MM.1S (cell line): Measurements from ENCODE around the gene C13orf46.

Experiments used
- DNase-seq: peaks from one replicate; pipeline ENCODE4 v3.0.0-alpha.2; 2015
- H2AFZ ChIP-seq: fragments of 300-600 bp; sonication (generic); 2 replicates; pipeline ENCODE4 v1.6.0; 2016; ENCODE audit warnings: antibody characterized with exemption, low read length
- H3F3A ChIP-seq: fragments of 300-600 bp; sonication (generic); 2 replicates; pipeline ENCODE4 v1.6.1; 2016; ENCODE audit warnings: mild to moderate bottlenecking, antibody characterized with exemption, low read length, moderate library complexity, mixed read lengths; ENCODE audit not compliant: insufficient read depth
- H3K27ac ChIP-seq: fragments of 300-600 bp; sonication (generic); 2 replicates; pipeline ENCODE4 v1.5.1; 2016; ENCODE audit warnings: mild to moderate bottlenecking, low read length
- H3K27me3 ChIP-seq: fragments of 300-600 bp; sonication (generic); replicated peaks from 2 replicates; pipeline ENCODE4 v1.6.0; 2016; ENCODE audit warnings: low read length; ENCODE audit not compliant: insufficient read depth
- H3K36me3 ChIP-seq: fragments of 300-600 bp; sonication (generic); replicated peaks from 2 replicates; pipeline ENCODE4 v1.6.1; 2016; ENCODE audit warnings: mild to moderate bottlenecking, low read length, mixed read lengths; ENCODE audit not compliant: insufficient read depth
- H3K4me1 ChIP-seq: fragments of 300-600 bp; sonication (generic); 2 replicates; pipeline ENCODE4 v1.6.1; 2016; ENCODE audit warnings: low read length, mixed read lengths
- H3K4me2 ChIP-seq: fragments of 300-600 bp; sonication (generic); 2 replicates; pipeline ENCODE4 v1.6.0; 2016; ENCODE audit warnings: low read depth, low read length
- H3K4me3 ChIP-seq: fragments of 300-600 bp; sonication (generic); 2 replicates; pipeline ENCODE4 v1.5.1; 2016; ENCODE audit warnings: low read length, mixed read lengths
- H3K79me2 ChIP-seq: fragments of 300-600 bp; sonication (generic); 2 replicates; pipeline ENCODE4 v1.6.1; 2016; ENCODE audit warnings: mixed run types, low read length, mixed read lengths
- H3K9ac ChIP-seq: fragments of 300-600 bp; sonication (generic); 2 replicates; pipeline ENCODE4 v1.6.1; 2016; ENCODE audit warnings: low read length, mixed read lengths
- H3K9me2 ChIP-seq: fragments of 300-600 bp; sonication (generic); replicated peaks from 2 replicates; pipeline ENCODE4 v1.6.1; 2016; ENCODE audit warnings: mild to moderate bottlenecking, low read length, mixed read lengths; ENCODE audit not compliant: insufficient read depth
- H3K9me3 ChIP-seq: fragments of 300-600 bp; sonication (generic); replicated peaks from 2 replicates; pipeline ENCODE4 v1.6.1; 2016; ENCODE audit warnings: mild to moderate bottlenecking, low read length, mixed read lengths; ENCODE audit not compliant: insufficient read depth
- H4K20me1 ChIP-seq: fragments of 300-600 bp; sonication (generic); 2 replicates; pipeline ENCODE4 v1.6.1; 2016; ENCODE audit warnings: mild to moderate bottlenecking, low read length, moderate library complexity, mixed read lengths; ENCODE audit not compliant: insufficient read depth
- EZH2 ChIP-seq: fragments of 300-600 bp; sonication (generic); optimal IDR thresholded peaks from 2 replicates; pipeline ENCODE3; 2017; ENCODE audit warnings: low read depth, mild to moderate bottlenecking, antibody characterized with exemption, low read length, mixed read lengths
- EZH2phosphoT487 ChIP-seq: fragments of 300-600 bp; sonication (generic); IDR thresholded peaks from 2 replicates; pipeline ENCODE4 v1.6.1; 2018; ENCODE audit warnings: antibody characterized with exemption, low read length
- TF ChIP-seq, protein P1 (sequence below): fragments of 300-600 bp; sonication (generic); IDR thresholded peaks from 2 replicates; pipeline ENCODE4 v1.5.1; 2016; ENCODE audit warnings: antibody characterized with exemption, low read length, mixed read lengths

C13orf46 gene

DNA sequence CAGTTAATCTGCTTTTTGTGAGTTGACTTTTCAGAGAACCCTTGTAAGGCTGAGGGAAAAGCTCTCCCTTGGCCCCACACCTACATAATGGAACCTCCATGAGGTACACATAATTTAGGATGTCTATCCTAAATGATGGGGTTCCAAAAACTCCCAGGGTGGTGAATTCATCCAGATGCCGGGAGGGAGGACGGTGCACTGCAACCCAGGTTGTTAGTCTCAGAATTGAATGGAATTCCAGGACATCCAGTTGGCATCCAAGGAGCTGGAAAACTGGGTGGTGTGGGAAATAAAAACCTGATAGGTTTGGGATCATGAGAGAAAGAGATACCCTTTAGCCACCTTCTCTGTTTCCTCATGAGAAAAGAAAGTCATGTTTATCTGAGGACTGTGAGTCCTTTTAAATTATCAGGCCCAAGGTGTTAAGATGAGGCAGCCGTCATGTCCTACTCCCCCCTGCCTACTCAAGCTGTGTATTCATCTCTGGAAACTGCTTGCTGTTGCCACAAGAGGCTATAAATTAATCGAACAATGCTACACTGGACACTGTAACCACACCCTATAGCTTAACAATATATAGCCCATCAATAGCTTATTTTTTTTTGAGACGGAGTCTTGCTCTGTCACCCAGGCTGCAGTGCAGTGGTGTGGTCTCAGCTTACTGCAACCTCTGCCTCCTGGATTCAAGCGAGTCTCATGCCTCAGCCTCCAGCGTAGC is 49.5 kb downstream of the C13orf46 start:
- no peak for TF ChIP-seq EZH2phosphoT487
- TF ChIP-seq EZH2: no peak
- TF ChIP-seq, protein P1, sequence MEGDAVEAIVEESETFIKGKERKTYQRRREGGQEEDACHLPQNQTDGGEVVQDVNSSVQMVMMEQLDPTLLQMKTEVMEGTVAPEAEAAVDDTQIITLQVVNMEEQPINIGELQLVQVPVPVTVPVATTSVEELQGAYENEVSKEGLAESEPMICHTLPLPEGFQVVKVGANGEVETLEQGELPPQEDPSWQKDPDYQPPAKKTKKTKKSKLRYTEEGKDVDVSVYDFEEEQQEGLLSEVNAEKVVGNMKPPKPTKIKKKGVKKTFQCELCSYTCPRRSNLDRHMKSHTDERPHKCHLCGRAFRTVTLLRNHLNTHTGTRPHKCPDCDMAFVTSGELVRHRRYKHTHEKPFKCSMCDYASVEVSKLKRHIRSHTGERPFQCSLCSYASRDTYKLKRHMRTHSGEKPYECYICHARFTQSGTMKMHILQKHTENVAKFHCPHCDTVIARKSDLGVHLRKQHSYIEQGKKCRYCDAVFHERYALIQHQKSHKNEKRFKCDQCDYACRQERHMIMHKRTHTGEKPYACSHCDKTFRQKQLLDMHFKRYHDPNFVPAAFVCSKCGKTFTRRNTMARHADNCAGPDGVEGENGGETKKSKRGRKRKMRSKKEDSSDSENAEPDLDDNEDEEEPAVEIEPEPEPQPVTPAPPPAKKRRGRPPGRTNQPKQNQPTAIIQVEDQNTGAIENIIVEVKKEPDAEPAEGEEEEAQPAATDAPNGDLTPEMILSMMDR: no peak
- H4K20me1 ChIP-seq: no peaks in the 10 kb centered on the region
- no peak for DNase-seq
- H3K4me1 ChIP-seq: no peaks in the 10 kb centered on the region
- no peak overlapping the region for H3K27ac ChIP-seq
- no peaks in the 10 kb centered on the region for H3K27me3 ChIP-seq
- H3K9me3 ChIP-seq: no peaks in the 10 kb centered on the region
- no peak overlapping the region for H3K9ac ChIP-seq
- no peak overlapping the region for H2AFZ ChIP-seq
- no peaks in the 10 kb centered on the region for H3K9me2 ChIP-seq
- H3F3A ChIP-seq: no peaks in the 10 kb centered on the region
- no peak overlapping the region for H3K4me2 ChIP-seq
- H3K36me3 ChIP-seq: no peaks in the 10 kb centered on the region
- no peak overlapping the region for H3K4me3 ChIP-seq
- no peaks in the 10 kb centered on the region for H3K79me2 ChIP-seq

DNA sequence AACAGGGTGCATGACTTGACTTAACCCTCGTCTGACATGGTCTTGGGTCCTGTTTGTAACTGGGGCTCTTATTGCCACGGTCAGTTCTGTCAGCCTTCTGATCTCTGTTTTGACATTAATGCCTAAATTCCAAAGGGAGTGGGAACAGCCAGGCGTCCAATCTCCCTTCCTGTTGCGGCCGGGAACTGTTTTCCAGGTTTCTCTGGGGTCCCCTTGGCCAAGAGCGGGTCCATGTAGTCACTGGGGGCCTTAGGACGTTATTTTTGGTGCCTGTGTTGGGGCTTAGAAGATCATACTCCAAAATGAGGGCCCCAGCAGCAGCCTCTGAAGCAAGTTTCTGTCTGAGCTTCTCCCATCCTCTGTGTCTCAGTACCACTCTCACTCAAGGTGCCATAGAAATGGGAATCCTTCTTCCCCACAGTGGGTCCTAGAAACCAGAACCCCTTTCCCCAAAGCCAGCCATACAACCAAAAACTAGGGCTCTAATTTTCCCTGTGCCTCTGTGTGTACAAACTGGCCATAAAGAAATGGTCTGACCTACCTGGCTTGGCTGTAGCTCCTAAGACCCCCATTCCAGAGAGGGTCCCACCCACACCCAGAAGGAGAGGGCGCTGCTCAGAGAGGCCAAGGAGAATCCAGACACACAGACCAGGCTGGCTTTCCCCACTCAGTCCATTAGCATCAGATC is 50.4 kb downstream of the C13orf46 start:
- no peak overlapping the region for H2AFZ ChIP-seq
- no peak for DNase-seq

DNA sequence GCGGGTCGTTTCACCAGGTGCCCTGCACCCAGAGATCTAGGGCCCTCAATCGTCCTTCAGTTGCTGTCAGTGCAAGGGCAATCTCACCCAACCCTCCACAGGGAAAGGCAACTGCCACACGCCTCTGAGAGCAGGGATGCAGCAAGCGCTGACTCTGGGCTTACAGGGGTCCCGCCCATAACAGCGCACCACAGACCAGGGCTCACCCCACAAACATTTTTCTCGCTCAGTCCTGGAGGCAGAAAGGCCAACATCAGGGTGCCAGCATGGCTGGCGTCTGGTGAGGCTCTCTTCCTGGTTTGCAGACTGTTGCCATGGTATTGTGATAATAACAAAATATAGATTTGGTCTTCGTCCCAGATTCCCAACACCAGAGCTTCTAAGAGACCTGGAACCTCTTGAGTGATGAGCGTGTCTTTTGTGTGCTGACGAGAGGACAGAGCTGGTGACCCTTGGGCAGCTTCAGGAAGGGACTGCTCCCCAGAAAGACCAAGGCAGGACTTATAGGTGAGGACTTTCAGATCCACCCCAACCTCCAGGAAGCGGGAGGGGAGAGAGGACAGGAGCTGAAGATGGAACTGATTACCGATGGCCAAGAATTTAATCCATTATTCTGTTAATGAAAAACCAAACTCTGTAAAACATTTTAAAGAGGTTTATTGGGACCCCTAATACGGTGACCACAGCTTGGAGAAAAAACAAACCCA is 51.3 kb downstream of the C13orf46 start:
- no peaks in the 10 kb centered on the region for H3F3A ChIP-seq
- DNase-seq: no peak
- H2AFZ ChIP-seq: no peak overlapping the region
- H3K9ac ChIP-seq: no peak overlapping the region
- no peak overlapping the region for H3K27ac ChIP-seq
- no peaks in the 10 kb centered on the region for H4K20me1 ChIP-seq
- H3K79me2 ChIP-seq: no peaks in the 10 kb centered on the region
- H3K4me2 ChIP-seq: no peak overlapping the region
- TF ChIP-seq EZH2phosphoT487 (no peak), EZH2 (no peak)
- TF ChIP-seq, protein P1: no peak
- H3K36me3 ChIP-seq: no peaks in the 10 kb centered on the region
- no peaks in the 10 kb centered on the region for H3K9me2 ChIP-seq
- H3K4me3 ChIP-seq: no peak overlapping the region
- H3K4me1 ChIP-seq: no peaks in the 10 kb centered on the region
- H3K9me3 ChIP-seq: no peaks in the 10 kb centered on the region
- no peaks in the 10 kb centered on the region for H3K27me3 ChIP-seq

More for the DNA sequence above, 50.4 kb downstream of the C13orf46 start:
- Histone ChIP-seq H3K4me3 (no peak overlapping the region), H3K79me2 (no peaks in the 10 kb centered on the region), H3K36me3 (no peaks in the 10 kb centered on the region), H3K27me3 (no peaks in the 10 kb centered on the region), H3K9me3 (no peaks in the 10 kb centered on the region), H3K9ac (no peak overlapping the region), H3F3A (no peaks in the 10 kb centered on the region), H4K20me1 (no peaks in the 10 kb centered on the region), H3K9me2 (no peaks in the 10 kb centered on the region), H3K4me1 (no peaks in the 10 kb centered on the region), H3K27ac (no peak overlapping the region), H3K4me2 (no peak overlapping the region)
- TF ChIP-seq, protein P1: no peak
- TF ChIP-seq EZH2phosphoT487: no peak
- no peak for TF ChIP-seq EZH2
